ENCODE measurements around the gene KCNK3. TPM values are rescaled to one million over a fixed set of nuclear protein-coding genes. Genes with fewer than 3 reads are reported as not detected.

KCNK3 gene
- total RNA-seq, 1 donor from 2014 or later = 1.9 TPM

DNA sequence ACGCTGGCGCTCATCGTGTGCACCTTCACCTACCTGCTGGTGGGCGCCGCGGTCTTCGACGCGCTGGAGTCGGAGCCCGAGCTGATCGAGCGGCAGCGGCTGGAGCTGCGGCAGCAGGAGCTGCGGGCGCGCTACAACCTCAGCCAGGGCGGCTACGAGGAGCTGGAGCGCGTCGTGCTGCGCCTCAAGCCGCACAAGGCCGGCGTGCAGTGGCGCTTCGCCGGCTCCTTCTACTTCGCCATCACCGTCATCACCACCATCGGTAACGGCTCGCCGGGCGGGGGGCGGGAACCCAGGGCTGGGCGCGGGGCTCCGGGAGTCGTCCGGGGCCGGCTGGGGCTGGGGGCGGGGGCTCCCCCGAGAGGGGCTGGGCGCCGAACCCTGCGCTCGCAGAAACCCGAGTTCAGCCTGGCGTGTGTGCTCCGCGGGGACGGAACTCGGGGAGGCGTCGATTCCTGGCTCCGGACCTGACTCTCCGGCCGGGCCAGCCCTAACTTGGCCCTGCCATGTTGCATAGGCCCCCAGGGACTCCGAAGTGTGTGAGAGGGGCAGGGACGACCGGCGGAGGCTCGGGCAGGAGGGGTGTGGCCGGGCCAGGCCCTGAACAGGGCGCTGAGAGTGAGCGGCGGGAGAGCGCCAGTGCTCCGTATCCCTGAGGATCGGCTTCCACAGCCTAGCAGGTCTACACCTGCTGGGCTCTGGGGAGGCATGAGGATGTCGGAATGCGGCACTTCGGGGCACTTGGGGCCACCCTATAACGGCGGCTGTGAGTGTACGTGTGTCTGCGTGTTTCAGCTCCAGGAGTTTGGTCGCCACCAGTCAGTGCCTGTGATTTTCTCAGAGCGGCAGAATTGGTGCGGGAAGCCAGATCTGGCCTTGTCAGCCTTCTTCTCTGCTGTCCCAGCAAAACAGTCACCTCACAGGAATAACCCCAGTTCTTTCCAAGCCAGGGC lies 651 bp downstream of the KCNK3 start:
- TF ChIP-seq, protein P1, sequence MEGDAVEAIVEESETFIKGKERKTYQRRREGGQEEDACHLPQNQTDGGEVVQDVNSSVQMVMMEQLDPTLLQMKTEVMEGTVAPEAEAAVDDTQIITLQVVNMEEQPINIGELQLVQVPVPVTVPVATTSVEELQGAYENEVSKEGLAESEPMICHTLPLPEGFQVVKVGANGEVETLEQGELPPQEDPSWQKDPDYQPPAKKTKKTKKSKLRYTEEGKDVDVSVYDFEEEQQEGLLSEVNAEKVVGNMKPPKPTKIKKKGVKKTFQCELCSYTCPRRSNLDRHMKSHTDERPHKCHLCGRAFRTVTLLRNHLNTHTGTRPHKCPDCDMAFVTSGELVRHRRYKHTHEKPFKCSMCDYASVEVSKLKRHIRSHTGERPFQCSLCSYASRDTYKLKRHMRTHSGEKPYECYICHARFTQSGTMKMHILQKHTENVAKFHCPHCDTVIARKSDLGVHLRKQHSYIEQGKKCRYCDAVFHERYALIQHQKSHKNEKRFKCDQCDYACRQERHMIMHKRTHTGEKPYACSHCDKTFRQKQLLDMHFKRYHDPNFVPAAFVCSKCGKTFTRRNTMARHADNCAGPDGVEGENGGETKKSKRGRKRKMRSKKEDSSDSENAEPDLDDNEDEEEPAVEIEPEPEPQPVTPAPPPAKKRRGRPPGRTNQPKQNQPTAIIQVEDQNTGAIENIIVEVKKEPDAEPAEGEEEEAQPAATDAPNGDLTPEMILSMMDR (IDR thresholded peaks at IDR 0.05; ENCODE audit: insufficient read depth, low read depth, low read length) = no peak
- TF ChIP-seq EZH2 (IDR thresholded peaks at IDR 0.05; ENCODE audit: insufficient read depth, low read length) = peak; percentile 59
- H3K27me3 Mint-ChIP-seq (ENCODE audit: low read depth, unreplicated experiment) = peaks cover 44% of the 10 kb centered on the region

DNA sequence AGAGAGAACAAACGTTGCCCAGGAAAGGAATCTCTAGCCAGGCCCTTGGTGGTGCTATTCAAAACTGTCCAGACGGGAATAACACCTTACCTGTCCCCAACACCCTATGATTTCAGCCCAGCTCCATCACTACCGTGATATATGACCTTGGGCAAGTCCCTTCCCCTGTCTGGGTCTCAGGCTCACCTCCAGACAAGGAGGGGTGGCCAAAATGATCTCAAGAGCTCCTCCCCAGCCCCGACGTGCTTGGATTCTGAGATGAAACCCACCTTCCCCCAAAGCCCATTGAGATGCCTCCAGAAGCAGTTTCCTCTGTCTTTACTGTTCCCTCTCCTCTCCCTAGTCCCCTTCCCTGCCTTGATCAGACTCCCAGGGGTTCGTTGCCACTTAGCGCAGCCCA lies 1.5 kb downstream of the KCNK3 start:
- Histone ChIP-seq H3K4me1 (ENCODE audit: insufficient read depth, low read length) (peaks cover 23% of the 10 kb centered on the region), H3K27me3 (ENCODE audit: insufficient read depth, low read length) (peaks cover 29% of the 10 kb centered on the region), H3K9me3 (ENCODE audit: insufficient read depth, low read depth, low read length) (no peaks in the 10 kb centered on the region), H3K4me3 (ENCODE audit: insufficient read depth, low read depth, low read length) (peak overlapping the region; percentile 55), H3K27ac (ENCODE audit: low read depth, low read length) (no peak overlapping the region), H3K9ac (ENCODE audit: low read length) (no peak overlapping the region), H4K20me1 (ENCODE audit: insufficient read depth, low read length) (no peaks in the 10 kb centered on the region), H3K4me2 (ENCODE audit: low read length) (peak overlapping the region; percentile 85), H2AFZ (ENCODE audit: low read depth, low read length) (no peak overlapping the region), H3K36me3 (ENCODE audit: insufficient read depth, low read length) (no peaks in the 10 kb centered on the region), H3K79me2 (ENCODE audit: insufficient read depth, low read length) (no peaks in the 10 kb centered on the region)
- Mint-ChIP-seq H3K4me3 (ENCODE audit: unreplicated experiment) (peak overlapping the region; percentile 76), H3K27ac (ENCODE audit: unreplicated experiment) (no peak overlapping the region), H3K9me3 (ENCODE audit: unreplicated experiment) (peaks cover 3% of the 10 kb centered on the region), H3K4me1 (ENCODE audit: low read depth, unreplicated experiment) (peaks cover 27% of the 10 kb centered on the region), H3K36me3 (ENCODE audit: low read depth, unreplicated experiment) (peaks cover 4% of the 10 kb centered on the region), H3K27me3 (ENCODE audit: low read depth, unreplicated experiment) (peaks cover 38% of the 10 kb centered on the region)
- DNase-seq (ENCODE audit: low read depth) = no peak
- FAIRE-seq = no peak
- no peak for TF ChIP-seq EZH2 (IDR thresholded peaks at IDR 0.05; ENCODE audit: insufficient read depth, low read length)
- TF ChIP-seq, protein P1 (IDR thresholded peaks at IDR 0.05; ENCODE audit: insufficient read depth, low read depth, low read length) = no peak

More for the DNA sequence above, 651 bp downstream of the KCNK3 start:
- Histone ChIP-seq H3K36me3 (ENCODE audit: insufficient read depth, low read length) (no peaks in the 10 kb centered on the region), H3K4me3 (ENCODE audit: insufficient read depth, low read depth, low read length) (peak overlapping the region; percentile 55), H2AFZ (ENCODE audit: low read depth, low read length) (peak overlapping the region; percentile 42), H3K9ac (ENCODE audit: low read length) (no peak overlapping the region), H4K20me1 (ENCODE audit: insufficient read depth, low read length) (no peaks in the 10 kb centered on the region), H3K4me2 (ENCODE audit: low read length) (peak overlapping the region; percentile 85), H3K79me2 (ENCODE audit: insufficient read depth, low read length) (no peaks in the 10 kb centered on the region), H3K27ac (ENCODE audit: low read depth, low read length) (no peak overlapping the region), H3K9me3 (ENCODE audit: insufficient read depth, low read depth, low read length) (no peaks in the 10 kb centered on the region), H3K27me3 (ENCODE audit: insufficient read depth, low read length) (peaks cover 31% of the 10 kb centered on the region), H3K4me1 (ENCODE audit: insufficient read depth, low read length) (peaks cover 23% of the 10 kb centered on the region)
- Mint-ChIP-seq H3K4me3 (ENCODE audit: unreplicated experiment) (peak overlapping the region; percentile 76), H3K36me3 (ENCODE audit: low read depth, unreplicated experiment) (peaks cover 4% of the 10 kb centered on the region), H3K9me3 (ENCODE audit: unreplicated experiment) (peaks cover 3% of the 10 kb centered on the region), H3K27ac (ENCODE audit: unreplicated experiment) (peak overlapping the region; percentile 34), H3K4me1 (ENCODE audit: low read depth, unreplicated experiment) (peaks cover 27% of the 10 kb centered on the region)
- no peak for FAIRE-seq
- DNase-seq (ENCODE audit: low read depth) = peak; percentile 50

All from astrocyte (in vitro differentiated cells and primary cell).